GM23338 (cell line): Measurements from ENCODE around the gene IGF1. TPM values are rescaled to one million over a fixed set of nuclear protein-coding genes. Genes with fewer than 3 reads are reported as not detected.

Experiments used
- ATAC-seq: fragments of 200-7000 bp; cut with Tn5 transposase; 3 replicates; pipeline ENCODE4 v1.9.1; 2020
- DNase-seq: peaks from one replicate; pipeline ENCODE4 v3.0.0-alpha.2; 2015; ENCODE audit warnings: low spot score
- H2AFZ ChIP-seq: fragments of 200-600 bp; sonication (generic); 2 replicates; pipeline ENCODE4 v1.8.0; 2016; ENCODE audit warnings: antibody characterized with exemption, mild to moderate bottlenecking, moderate library complexity
- H3F3A ChIP-seq: fragments of 200-600 bp; sonication (generic); replicated peaks from 2 replicates; pipeline ENCODE4 v1.8.0; 2017; ENCODE audit warnings: antibody characterized with exemption, mixed run types, low read depth
- H3K27ac ChIP-seq: fragments of 200-600 bp; sonication (generic); 2 replicates; pipeline ENCODE4 v1.6.1; 2016; ENCODE audit warnings: low read depth
- H3K27me3 ChIP-seq: fragments of 200-600 bp; sonication (generic); 2 replicates; pipeline ENCODE4 v1.8.0; 2016; ENCODE audit warnings: mild to moderate bottlenecking, mixed run types, moderate library complexity; ENCODE audit not compliant: insufficient read depth
- H3K36me3 ChIP-seq: fragments of 200-600 bp; sonication (generic); 2 replicates; pipeline ENCODE4 v1.8.0; 2016; ENCODE audit warnings: mild to moderate bottlenecking; ENCODE audit not compliant: insufficient read depth
- H3K4me1 ChIP-seq: fragments of 200-600 bp; sonication (generic); 2 replicates; pipeline ENCODE4 v1.8.0; 2016; ENCODE audit warnings: mild to moderate bottlenecking, moderate library complexity; ENCODE audit not compliant: insufficient read depth
- H3K4me2 ChIP-seq: fragments of 200-600 bp; sonication (generic); 2 replicates; pipeline ENCODE4 v1.7.1; 2017; ENCODE audit warnings: mixed run types
- H3K4me3 ChIP-seq: fragments of 200-600 bp; sonication (generic); 2 replicates; pipeline ENCODE4 v1.6.1; 2016; ENCODE audit warnings: mixed run types
- H3K79me2 ChIP-seq: fragments of 200-600 bp; sonication (generic); replicated peaks from 2 replicates; pipeline ENCODE4 v1.8.0; 2017; ENCODE audit warnings: mild to moderate bottlenecking; ENCODE audit not compliant: insufficient read depth
- H3K9me2 ChIP-seq: fragments of 200-600 bp; sonication (generic); 2 replicates; pipeline ENCODE4 v1.8.0; 2017; ENCODE audit not compliant: insufficient read depth
- H4K20me1 ChIP-seq: fragments of 200-600 bp; sonication (generic); replicated peaks from 2 replicates; pipeline ENCODE4 v1.8.0; 2017; ENCODE audit warnings: mild to moderate bottlenecking; ENCODE audit not compliant: insufficient read depth
- H3K27ac Mint-ChIP-seq: 2 replicates; pipeline ENCODE4 v1.8.0; 2020; ENCODE audit warnings: inconsistent platforms, mild to moderate bottlenecking, moderate library complexity, mixed read lengths
- H3K27me3 Mint-ChIP-seq: 3 replicates; pipeline ENCODE4 v1.8.0; 2022; ENCODE audit warnings: low read depth, mild to moderate bottlenecking, moderate library complexity, mixed read lengths, inconsistent platforms; ENCODE audit not compliant: insufficient read depth, poor library complexity
- H3K36me3 Mint-ChIP-seq: 3 replicates; pipeline ENCODE4 v1.8.0; 2021; ENCODE audit warnings: low read depth, mild to moderate bottlenecking, inconsistent platforms, moderate library complexity, mixed read lengths
- H3K4me1 Mint-ChIP-seq: 3 replicates; pipeline ENCODE4 v1.8.0; 2020; ENCODE audit warnings: mild to moderate bottlenecking, inconsistent platforms, mixed read lengths
- H3K4me3 Mint-ChIP-seq: 3 replicates; pipeline ENCODE4 v1.8.0; 2021; ENCODE audit warnings: moderate library complexity, mild to moderate bottlenecking, inconsistent platforms, mixed read lengths
- H3K9me3 Mint-ChIP-seq: 3 replicates; pipeline ENCODE4 v1.8.0; 2020; ENCODE audit warnings: moderate library complexity, mild to moderate bottlenecking, inconsistent platforms, mixed read lengths
- CREB1 ChIP-seq: fragments of 250-450 bp; sonication (Bioruptor Pico); IDR thresholded peaks from 2 replicates; pipeline ENCODE4 v1.5.0; 2020; ENCODE audit warnings: low read depth, mild to moderate bottlenecking, moderate library complexity
- CTCF ChIP-seq, 2 experiments: fragments of 200-600 bp in 1 of 2; sonication (generic) in 1 of 2; conservative IDR thresholded peaks; 2 replicates each; pipeline versions ENCODE4 v1.5.1 to v1.6.1; 2016 to 2017; ENCODE audit warnings: antibody characterized with exemption in 2 of 2, low read depth in 2 of 2, mild to moderate bottlenecking in 2 of 2, moderate library complexity in 1 of 2
- ETS1 ChIP-seq: IDR thresholded peaks from 2 replicates; pipeline ENCODE4 v1.6.1; 2016; ENCODE audit warnings: antibody characterized with exemption
- EZH2 ChIP-seq: fragments of 200-600 bp; sonication (generic); IDR thresholded peaks from one replicate; pipeline ENCODE4 v1.8.0; 2017; ENCODE audit warnings: antibody characterized with exemption, mild to moderate bottlenecking, low read depth; ENCODE audit not compliant: unreplicated experiment
- JUNB ChIP-seq: IDR thresholded peaks from one replicate; pipeline ENCODE4 v1.6.1; 2016; ENCODE audit warnings: antibody characterized with exemption; ENCODE audit not compliant: unreplicated experiment
- NANOG ChIP-seq: IDR thresholded peaks from 2 replicates; pipeline ENCODE4 v1.6.1; 2016; ENCODE audit warnings: antibody characterized with exemption, borderline replicate concordance
- POLR2AphosphoS5 ChIP-seq: IDR thresholded peaks from 2 replicates; pipeline ENCODE4 v1.6.1; 2016; ENCODE audit warnings: antibody characterized with exemption, low read depth
- REST ChIP-seq: IDR thresholded peaks from one replicate; pipeline ENCODE4 v1.6.1; 2018; ENCODE audit warnings: antibody characterized with exemption; ENCODE audit not compliant: unreplicated experiment
- STAT1 ChIP-seq: IDR thresholded peaks from one replicate; pipeline ENCODE4 v1.6.1; 2016; ENCODE audit warnings: antibody characterized with exemption; ENCODE audit not compliant: unreplicated experiment
- ZNF114 ChIP-seq: fragments of 250-450 bp; sonication (Bioruptor Pico); IDR thresholded peaks from 2 replicates; pipeline ENCODE4 v1.5.0; 2020; ENCODE audit warnings: mild to moderate bottlenecking, moderate library complexity
- ZNF331 ChIP-seq: fragments of 250-450 bp; sonication (Bioruptor Pico); IDR thresholded peaks from 2 replicates; pipeline ENCODE4 v1.5.0; 2020; ENCODE audit warnings: low read depth, mild to moderate bottlenecking, moderate library complexity
- ZNF462 ChIP-seq: fragments of 250-450 bp; sonication (Bioruptor Pico); IDR thresholded peaks from 2 replicates; pipeline ENCODE4 v1.5.0; 2020; ENCODE audit warnings: mild to moderate bottlenecking, moderate library complexity
- polyA plus RNA-seq: library from polyadenylated mRNA; unstranded; fragments of >200 nt; fragmentation: Nextera tagmentation; extraction: Ambion mirVana; gene quantifications from 2 replicates; pipeline ENCODE4 v1.2.1, GENCODE V29; 2016
- total RNA-seq: library from RNA; depleted of rRNA; stranded (reverse); fragments of >200 nt; shearing (Covaris generic); gene quantifications from 2 replicates; pipeline ENCODE4 v1.2.3, GENCODE V29; 2014

The IGF1 gene
- total and polyA plus RNA-seq, 2 experiments from 2014 or later = 0.29 TPM; not detected in 1

- no peaks in the 10 kb centered on the region for H3K9me2 ChIP-seq
- H2AFZ ChIP-seq = no peak overlapping the region
- no peaks in the 10 kb centered on the region for H3K9me3 Mint-ChIP-seq
- ATAC-seq = no peak
- no peaks in the 10 kb centered on the region for H3K36me3 Mint-ChIP-seq
- H3K27me3 Mint-ChIP-seq = peaks cover 2% of the 10 kb centered on the region
- H3K4me1 ChIP-seq = no peaks in the 10 kb centered on the region
- no peaks in the 10 kb centered on the region; the same call in 2 of the 3 replicates for H3K4me1 Mint-ChIP-seq
- H3K4me3 Mint-ChIP-seq = no peak overlapping the region
- TF ChIP-seq ETS1 (no peak), JUNB (no peak), ZNF331 (no peak), STAT1 (no peak), REST (no peak), EZH2 (no peak), CREB1 (CRISPR knock-in tag) (no peak), ZNF114 (no peak), POLR2AphosphoS5 (no peak), NANOG (no peak), ZNF462 (CRISPR knock-in tag) (no peak), CTCF (conservative IDR thresholded peaks at IDR 0.05; ENCODE audit: low read depth in 2 of 2) (no peak)
- no peaks in the 10 kb centered on the region for H3K27me3 ChIP-seq
- DNase-seq = no peak
- no peak overlapping the region for H3K27ac Mint-ChIP-seq
- no peak overlapping the region for H3K27ac ChIP-seq
- H3K4me2 ChIP-seq = no peak overlapping the region
- H4K20me1 ChIP-seq = no peaks in the 10 kb centered on the region
- H3K4me3 ChIP-seq = no peak overlapping the region
- H3K36me3 ChIP-seq = no peaks in the 10 kb centered on the region
- no peaks in the 10 kb centered on the region for H3K79me2 ChIP-seq
- H3F3A ChIP-seq = no peaks in the 10 kb centered on the region
Observed at GRCh38 chr12:102415515-102415914, 64.8 kb downstream of the IGF1 start.
